OCI-LY7 (cell line): ENCODE results near the gene GTF2F1.

Experiments used
- EZH2phosphoT487 ChIP-seq: fragments of 200-600 bp; sonication (generic); IDR thresholded peaks from 2 replicates; pipeline ENCODE4 v1.6.1; 2018; ENCODE audit warnings: low read depth, borderline replicate concordance, mild to moderate bottlenecking, mixed run types, antibody characterized with exemption, low read length, moderate library complexity, mixed read lengths
- TF ChIP-seq, protein P1 (sequence below): fragments of 200-600 bp; sonication (generic); conservative IDR thresholded peaks from 2 replicates; pipeline ENCODE4 v1.5.1; 2014; ENCODE audit warnings: mild to moderate bottlenecking, antibody characterized with exemption, low read length, moderate library complexity, mixed read lengths

DNA sequence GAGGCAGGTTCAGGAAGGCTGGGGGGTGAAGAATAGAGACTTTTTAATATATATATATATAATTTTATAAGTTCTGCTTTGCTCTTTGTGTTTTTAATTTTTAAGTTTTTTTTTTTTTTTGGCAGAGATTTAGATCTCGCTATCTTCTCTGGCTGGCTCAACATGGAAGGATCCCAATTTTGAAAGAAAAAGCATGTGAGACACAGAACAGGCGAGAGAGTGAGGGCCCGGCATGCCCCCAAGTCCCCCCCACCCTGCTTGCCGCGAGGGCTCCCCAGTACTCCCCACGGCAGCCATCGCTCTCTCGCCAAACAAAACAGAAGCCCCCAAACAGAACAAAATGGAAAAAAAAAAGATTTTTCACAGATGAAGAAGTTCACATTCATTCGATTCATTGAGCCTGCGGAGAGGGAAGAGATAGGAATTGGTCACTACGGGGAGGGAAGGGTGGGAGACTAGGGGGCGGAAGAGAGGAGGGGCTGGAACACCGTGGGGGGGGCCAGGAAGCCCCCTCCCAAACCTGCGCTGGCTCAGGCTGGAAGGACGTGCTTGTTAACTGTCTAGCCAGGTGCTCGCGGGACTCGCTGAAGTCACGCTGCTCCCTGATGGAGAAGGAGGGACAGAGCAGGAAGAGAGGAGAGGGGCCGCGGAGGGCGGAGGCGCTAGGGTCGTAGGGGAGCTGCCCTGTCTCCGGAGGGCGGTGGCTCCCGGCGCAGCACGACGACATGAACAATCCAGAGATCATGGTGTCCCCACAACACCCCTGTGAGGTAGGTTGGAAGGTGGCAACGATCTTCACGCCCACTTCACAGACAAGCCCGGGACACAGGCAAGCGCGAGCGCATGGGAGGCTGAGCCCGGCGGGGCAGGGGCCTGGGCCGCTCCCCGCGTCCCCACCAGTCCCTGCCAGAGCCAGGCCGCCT is 21.0 kb upstream of the GTF2F1 start:
- TF ChIP-seq, protein P1, sequence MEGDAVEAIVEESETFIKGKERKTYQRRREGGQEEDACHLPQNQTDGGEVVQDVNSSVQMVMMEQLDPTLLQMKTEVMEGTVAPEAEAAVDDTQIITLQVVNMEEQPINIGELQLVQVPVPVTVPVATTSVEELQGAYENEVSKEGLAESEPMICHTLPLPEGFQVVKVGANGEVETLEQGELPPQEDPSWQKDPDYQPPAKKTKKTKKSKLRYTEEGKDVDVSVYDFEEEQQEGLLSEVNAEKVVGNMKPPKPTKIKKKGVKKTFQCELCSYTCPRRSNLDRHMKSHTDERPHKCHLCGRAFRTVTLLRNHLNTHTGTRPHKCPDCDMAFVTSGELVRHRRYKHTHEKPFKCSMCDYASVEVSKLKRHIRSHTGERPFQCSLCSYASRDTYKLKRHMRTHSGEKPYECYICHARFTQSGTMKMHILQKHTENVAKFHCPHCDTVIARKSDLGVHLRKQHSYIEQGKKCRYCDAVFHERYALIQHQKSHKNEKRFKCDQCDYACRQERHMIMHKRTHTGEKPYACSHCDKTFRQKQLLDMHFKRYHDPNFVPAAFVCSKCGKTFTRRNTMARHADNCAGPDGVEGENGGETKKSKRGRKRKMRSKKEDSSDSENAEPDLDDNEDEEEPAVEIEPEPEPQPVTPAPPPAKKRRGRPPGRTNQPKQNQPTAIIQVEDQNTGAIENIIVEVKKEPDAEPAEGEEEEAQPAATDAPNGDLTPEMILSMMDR: no peak
- no peak for TF ChIP-seq EZH2phosphoT487
